ENCODE results near the gene EIF3J.
"Not testable (repeated sequence)": the region's sequence is repeated elsewhere in the genome, so short reads cannot be mapped to it uniquely, and the experiment has no call there.

Gene EIF3J

DNA sequence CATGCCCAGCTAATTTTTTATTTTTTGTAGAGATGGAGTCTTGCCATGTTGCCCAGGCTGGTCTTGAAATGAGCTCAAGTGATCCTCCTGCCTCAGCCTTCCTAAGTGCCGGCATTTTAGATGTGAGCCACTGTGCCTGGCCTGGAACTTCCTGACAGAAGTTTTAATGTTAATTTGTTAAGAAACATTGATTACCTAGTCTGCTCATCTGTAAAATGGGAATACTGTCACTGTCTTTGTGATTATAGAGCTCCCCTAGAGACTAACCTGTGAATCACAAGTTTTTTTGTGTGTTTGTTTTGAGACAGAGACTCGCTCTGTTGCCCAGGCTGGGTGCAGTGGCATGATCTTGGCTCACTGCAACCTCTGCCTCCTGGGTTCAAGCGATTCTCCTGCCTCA, 4.3 kb upstream of the EIF3J start:
- no peak for FAIRE-seq
- no peak for TF ChIP-seq POLR2A (IDR thresholded peaks at IDR 0.05; ENCODE audit: low read depth, low read length)
- no peak for DNase-seq (ENCODE audit: insufficient read length, low spot score)

DNA sequence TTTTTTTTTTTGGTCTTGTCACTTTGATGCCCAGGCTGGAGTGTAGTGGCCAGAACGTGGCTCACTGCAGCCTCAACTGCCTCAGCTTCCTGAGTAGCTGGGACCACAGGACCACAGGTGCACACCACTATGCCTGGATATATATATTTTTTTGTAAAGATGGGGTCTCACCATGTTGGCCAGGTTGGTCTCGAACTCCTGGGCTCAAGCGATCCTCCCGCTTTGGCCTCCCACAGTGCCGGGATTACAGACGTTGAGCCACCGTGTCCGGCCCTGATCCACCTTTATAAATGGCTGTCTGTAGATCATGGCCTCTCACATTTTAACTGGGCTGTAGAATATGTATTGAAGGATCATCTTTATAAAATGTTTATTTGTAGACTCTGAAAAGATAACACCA, 1.9 kb upstream of the EIF3J start:
- DNase-seq (ENCODE audit: insufficient read length, low spot score) (no peak), FAIRE-seq (no peak)
- TF ChIP-seq POLR2A (IDR thresholded peaks at IDR 0.05; ENCODE audit: low read depth, low read length): no peak

DNA sequence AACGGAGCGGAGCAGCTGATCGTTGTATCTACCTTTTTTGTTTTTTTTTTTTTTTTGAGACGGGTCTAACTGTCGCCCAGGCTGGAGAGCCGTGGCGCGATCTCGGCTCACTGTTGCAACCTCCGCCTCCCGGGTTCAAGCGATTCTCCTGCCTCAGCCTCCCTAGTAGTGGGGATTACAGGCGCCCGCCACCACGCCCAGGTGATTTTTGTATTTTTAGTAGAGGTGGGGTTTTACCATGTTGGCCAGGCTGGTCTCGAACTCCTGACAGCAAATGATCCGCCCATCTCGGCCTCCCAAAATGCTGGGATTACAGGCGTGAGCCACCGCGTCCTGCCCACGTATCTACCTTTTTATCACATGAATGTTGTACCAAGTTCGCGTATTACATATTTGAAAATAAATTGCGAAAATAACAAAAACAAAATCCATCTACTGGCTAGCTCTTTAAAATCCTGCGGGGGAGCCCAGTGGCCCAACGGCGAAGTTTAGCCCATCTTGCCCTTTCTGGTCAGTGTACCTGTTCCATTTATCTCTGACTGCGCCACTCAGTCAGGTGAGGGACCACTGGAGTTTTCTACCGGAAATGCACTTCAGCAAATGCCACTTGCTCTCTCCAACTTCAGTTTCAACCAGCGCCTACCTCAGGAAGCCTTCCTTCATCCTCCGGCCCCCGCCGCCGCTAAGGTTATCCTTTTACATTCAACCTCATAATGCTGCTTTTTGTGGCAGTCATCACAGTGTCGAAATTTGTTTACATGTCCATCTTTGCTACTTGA, 1.2 kb upstream of the EIF3J start:
- FAIRE-seq (no peak), DNase-seq (ENCODE audit: insufficient read length, low spot score) (no peak)
- TF ChIP-seq POLR2A (IDR thresholded peaks at IDR 0.05; ENCODE audit: low read depth, low read length): no peak

GRCh38 chr15:44536302-44536961, 515 bp upstream of the EIF3J start:
- FAIRE-seq (no peak), DNase-seq (ENCODE audit: insufficient read length, low spot score) (peak; percentile 78)
- TF ChIP-seq POLR2A (IDR thresholded peaks at IDR 0.05; ENCODE audit: low read depth, low read length): peak; percentile 84

DNA sequence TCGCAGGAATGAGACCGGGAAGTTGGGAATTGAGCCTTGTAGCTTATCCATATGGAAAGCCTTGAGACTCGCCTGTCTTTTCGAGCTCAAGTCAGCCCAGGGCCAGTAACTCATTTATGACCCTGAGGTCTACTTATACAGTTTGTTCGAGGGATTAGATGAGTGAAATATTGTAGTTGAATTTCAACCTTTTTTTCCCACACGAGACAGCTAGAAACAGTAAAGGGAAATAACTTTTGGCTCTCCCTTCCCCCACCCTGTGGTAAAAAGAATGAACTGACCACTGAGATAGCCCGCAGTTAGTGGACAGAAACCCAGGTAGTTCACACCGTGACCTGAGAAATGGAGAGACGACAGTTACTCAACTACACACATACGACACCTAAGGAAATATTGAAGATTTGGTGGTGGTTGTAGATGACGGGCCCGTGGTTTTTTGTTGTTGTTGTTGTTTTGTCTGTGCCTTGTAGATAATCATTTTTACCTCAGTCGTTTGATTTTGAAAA, 841 bp downstream of the EIF3J start:
- DNase-seq (ENCODE audit: insufficient read length, low spot score): no peak
- TF ChIP-seq POLR2A (IDR thresholded peaks at IDR 0.05; ENCODE audit: low read depth, low read length): no peak
- FAIRE-seq: peak; percentile 38

DNA sequence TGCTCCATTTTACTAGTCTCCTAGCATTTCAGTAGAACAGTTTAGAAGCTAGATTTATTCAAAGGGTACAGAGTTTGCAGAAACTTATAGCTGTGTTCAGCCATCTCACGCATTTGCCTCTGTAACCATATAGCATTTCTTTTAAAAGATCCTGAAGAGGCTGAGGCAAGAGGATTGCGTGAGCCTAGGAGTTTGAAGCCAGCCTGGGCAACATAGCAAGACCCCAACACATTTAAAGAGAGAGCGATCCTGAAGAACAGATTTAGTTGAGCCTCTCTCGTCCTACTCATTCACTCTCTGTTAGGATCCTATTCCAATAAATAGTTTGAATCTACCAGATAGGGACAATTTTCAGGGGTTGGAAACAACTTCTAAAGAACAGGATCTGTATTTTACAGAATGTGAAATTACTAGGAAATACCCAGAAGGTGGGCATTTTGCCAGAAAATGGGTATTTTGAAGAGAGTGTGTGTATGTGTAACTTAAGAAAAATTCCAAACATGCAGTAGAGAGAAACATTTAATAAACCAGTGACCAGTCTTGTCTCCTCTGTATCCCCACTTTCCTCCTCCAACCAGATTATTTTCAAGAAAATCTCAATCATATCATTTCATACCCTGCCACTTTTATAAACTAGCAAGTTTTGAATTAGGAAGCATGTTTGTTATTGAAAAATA, 4.5 kb downstream of the EIF3J start:
- TF ChIP-seq POLR2A (IDR thresholded peaks at IDR 0.05; ENCODE audit: low read depth, low read length): no peak
- FAIRE-seq: peak; percentile 45
- DNase-seq (ENCODE audit: insufficient read length, low spot score): peak; percentile 26

DNA sequence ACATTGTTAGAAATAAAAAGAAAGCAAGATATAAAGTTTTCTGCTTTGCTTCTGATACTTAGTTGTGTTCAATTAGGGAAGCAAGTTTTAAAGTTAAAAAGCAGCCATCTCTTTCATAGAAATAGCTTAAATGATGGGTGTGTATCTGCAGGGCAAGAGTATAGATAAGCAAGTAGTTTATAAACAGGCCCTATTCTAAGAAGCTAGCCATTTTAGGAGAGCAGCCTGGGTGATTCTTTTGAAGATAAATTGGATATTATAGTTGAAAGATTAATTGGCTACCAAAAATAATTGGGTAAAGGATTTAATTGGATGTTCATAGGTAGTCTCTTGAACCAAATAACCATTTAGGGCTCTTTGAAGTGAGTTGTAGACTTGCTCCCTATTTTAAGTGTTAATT, 5.6 kb downstream of the EIF3J start:
- DNase-seq (ENCODE audit: insufficient read length, low spot score): no peak
- FAIRE-seq: no peak
- no peak for TF ChIP-seq POLR2A (IDR thresholded peaks at IDR 0.05; ENCODE audit: low read depth, low read length)

DNA sequence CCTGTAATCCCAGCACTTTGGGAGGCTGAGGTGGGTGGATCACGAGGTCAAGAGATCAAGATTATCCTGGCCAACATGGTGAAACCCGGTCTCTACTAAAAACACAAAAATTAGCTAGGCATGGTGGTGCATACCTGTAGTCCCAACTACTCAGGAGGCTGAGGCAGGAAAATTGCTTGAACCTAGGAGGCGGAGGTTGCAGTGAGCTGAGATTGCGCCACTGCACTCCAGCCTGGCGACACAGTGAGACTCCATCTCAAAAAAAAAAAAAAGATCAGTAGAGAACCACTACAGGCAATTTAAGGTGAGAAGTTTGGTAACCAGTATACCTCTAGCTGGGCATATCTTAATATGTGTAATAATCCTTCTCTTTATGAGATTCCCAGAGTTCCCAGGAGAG, 7.8 kb downstream of the EIF3J start:
- DNase-seq (ENCODE audit: insufficient read length, low spot score); FAIRE-seq: not testable (repeated sequence)

DNA sequence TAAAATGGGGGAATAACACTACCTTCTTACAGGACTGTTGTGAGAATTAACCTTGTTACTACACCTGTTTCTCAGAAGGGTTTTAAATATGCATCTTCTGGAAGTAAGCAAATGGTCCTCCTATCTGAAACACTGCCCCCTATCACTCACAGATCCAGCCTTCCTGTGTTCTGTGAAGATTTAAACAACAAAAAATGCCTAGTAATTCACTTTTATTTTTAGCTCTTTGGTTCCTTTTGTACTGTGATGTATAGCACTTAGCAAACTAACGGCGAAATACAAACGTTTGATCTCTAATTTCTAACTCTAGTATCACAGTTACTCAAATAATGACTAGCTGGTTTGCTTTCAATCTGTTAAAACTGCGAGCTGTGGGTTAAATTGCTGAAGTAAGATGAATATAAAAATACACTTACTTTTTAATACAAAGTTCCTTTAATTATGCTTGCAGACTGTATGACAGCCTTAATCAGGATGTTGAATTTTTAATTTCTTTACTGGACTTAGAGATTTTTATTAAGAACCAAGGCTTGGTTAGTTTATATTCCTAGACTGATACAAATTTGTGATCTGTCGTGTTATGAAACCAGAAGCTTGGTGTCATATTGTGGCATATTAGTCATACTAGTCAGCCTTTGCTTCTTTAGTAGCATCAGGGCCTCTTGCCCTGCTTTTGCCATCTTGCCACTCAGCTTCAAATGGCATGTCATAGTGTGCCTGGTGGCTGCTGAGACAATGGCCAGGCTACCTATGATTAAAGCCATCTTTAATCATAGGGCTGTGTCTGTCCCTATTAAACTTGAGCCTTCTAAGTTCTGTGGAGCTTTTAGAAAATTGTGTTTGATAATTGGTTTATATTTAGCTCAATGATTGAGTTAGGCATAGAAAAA, 9.2 kb downstream of the EIF3J start:
- no peak for DNase-seq (ENCODE audit: insufficient read length, low spot score)
- TF ChIP-seq POLR2A (IDR thresholded peaks at IDR 0.05; ENCODE audit: low read depth, low read length): no peak
- peak; percentile 90 for FAIRE-seq

- FAIRE-seq; DNase-seq (ENCODE audit: insufficient read length, low spot score): not testable (repeated sequence)
Observed at GRCh38 chr15:44549152-44549551, 12.2 kb downstream of the EIF3J start.

- FAIRE-seq (no peak), DNase-seq (ENCODE audit: insufficient read length, low spot score) (no peak)
- no peak for TF ChIP-seq POLR2A (IDR thresholded peaks at IDR 0.05; ENCODE audit: low read depth, low read length)
Observed at GRCh38 chr15:44550256-44550655, 13.3 kb downstream of the EIF3J start.

DNA sequence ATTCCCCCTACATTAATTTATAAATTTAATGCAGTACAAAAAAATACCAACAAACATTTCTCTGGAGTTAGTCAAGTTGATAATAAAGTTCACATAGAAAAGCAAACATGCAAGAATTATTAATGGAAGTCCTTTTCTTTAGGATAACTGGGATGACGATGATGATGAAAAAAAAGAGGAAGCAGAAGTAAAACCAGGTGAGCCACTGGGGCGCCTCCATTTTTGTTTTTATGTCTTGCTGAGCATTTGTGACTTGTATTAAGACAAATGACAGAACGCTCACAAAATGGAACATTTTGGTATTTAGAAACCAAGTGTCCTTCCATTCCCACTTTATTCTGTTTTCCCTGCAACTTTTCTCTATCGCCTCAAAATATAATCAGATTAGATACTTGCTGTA, 13.8 kb downstream of the EIF3J start:
- DNase-seq (ENCODE audit: insufficient read length, low spot score) (no peak), FAIRE-seq (no peak)
- TF ChIP-seq POLR2A (IDR thresholded peaks at IDR 0.05; ENCODE audit: low read depth, low read length): no peak

DNA sequence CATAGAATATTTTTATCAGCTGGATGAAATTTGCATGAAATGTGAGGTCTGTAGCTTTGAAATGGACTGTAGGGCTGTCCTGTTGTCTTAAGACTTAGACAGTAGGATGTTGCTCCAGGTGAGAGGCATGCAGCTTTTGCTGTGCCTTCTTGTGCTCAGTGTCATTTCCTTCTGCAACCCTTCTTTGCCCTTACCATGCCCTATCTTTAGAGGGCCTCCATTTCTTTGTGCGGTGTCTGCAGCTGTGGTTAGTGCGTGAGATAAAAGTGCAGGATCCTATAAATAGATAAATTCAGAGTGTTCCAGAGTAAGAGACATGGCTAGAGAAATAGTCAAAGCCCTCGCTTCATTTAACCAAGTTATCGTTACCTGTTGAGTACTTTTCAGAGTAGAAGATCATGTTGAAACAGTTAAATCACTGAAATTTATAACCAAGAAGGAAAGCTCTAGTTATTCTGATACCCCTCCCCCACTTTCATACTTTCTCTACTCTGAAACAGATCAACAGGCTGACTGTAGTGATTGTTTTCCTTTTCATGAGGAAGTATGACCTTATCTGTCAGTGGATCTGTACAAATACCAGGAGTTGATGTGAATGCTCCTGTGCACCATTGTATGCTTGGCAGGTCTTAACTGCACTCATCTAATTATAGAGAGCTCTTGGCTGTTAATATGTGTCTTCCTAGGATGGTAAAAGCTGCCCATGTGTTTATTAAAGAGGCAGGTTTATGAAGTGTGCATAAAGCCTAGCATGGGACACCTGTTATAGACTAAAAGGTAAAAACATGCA, 18.2 kb downstream of the EIF3J start:
- TF ChIP-seq POLR2A (IDR thresholded peaks at IDR 0.05; ENCODE audit: low read depth, low read length): no peak
- no peak for FAIRE-seq
- no peak for DNase-seq (ENCODE audit: insufficient read length, low spot score)

DNA sequence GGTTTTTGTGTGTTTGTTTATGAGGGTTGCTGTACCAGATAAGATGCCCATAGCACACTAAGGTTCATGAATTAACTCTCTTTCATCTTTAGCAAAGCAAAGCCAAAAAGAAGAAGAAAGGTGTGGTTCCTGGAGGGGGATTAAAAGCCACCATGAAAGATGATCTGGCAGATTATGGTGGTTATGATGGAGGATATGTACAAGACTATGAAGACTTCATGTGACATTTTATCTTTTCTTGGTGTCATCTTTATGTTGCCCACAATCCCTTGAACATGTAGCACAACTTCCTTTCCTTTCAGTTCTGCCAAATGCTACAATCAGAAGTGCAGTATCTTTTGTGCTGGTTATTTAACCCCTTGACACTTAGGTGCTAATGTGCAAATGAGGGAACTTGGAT, 24.0 kb downstream of the EIF3J start:
- DNase-seq (ENCODE audit: insufficient read length, low spot score): not testable (repeated sequence)
- peak; percentile 50 for FAIRE-seq

Data from H54 (cell line).